Left ventricle myocardium inferior (tissue), 1 donor: ENCODE results near the gene KBTBD12. TPM values are rescaled to one million over a fixed set of nuclear protein-coding genes. Genes with fewer than 3 reads are reported as not detected.

ENCODE experiments used
- DNase-seq: peaks from one replicate; pipeline ENCODE4 v3.0.0-alpha.2; 2020
- H3K27ac ChIP-seq: fragments of 200-600 bp; replicated peaks from 2 replicates; pipeline ENCODE4 v1.8.0; 2021
- H3K27me3 ChIP-seq: fragments of 200-600 bp; 2 replicates; pipeline ENCODE4 v1.8.0; 2021; ENCODE audit warnings: low read depth
- H3K36me3 ChIP-seq: fragments of 200-600 bp; 2 replicates; pipeline ENCODE4 v1.8.0; 2021
- H3K4me1 ChIP-seq: fragments of 200-600 bp; 2 replicates; pipeline ENCODE4 v1.8.0; 2021
- H3K4me3 ChIP-seq: fragments of 200-600 bp; 2 replicates; pipeline ENCODE4 v1.8.0; 2021; ENCODE audit warnings: mild to moderate bottlenecking, moderate library complexity
- H3K9me3 ChIP-seq: fragments of 200-600 bp; replicated peaks from 2 replicates; pipeline ENCODE4 v1.8.0; 2021
- intact Hi-C: fragments of 100-400 bp; cut with micrococcal nuclease; formaldehyde crosslinking; loops from one replicate; pipeline ENCODE4 v1.11.0; 2022
- total RNA-seq: library from RNA; stranded (reverse); fragmentation: NEBNext Ultra II Directional; extraction: Animal tissue kit (Norgen Biotek cat#: 25700); gene quantifications from one replicate; pipeline ENCODE4 v1.2.1, GENCODE V29; 2021
- TF ChIP-seq, protein P1 (sequence below): fragments of 200-600 bp; IDR thresholded peaks from 2 replicates; pipeline ENCODE4 v1.8.0; 2021; ENCODE audit warnings: antibody characterized with exemption, mild to moderate bottlenecking, borderline replicate concordance
- donor health status: DM: no; HTN: yes; CAD: no; lungs with severe emphysema.

The KBTBD12 gene
- total RNA-seq, 1 donor from 2014 or later = 41.8 TPM

- H3K27me3 ChIP-seq = peaks cover 4% of the 10 kb centered on the region
- H3K27ac ChIP-seq = no peak overlapping the region
- H3K36me3 ChIP-seq = no peaks in the 10 kb centered on the region
- no peaks in the 10 kb centered on the region for H3K4me1 ChIP-seq
- intact Hi-C loops = no loop called here
- no peak overlapping the region for H3K4me3 ChIP-seq
- H3K9me3 ChIP-seq = no peaks in the 10 kb centered on the region
- TF ChIP-seq, protein P1, sequence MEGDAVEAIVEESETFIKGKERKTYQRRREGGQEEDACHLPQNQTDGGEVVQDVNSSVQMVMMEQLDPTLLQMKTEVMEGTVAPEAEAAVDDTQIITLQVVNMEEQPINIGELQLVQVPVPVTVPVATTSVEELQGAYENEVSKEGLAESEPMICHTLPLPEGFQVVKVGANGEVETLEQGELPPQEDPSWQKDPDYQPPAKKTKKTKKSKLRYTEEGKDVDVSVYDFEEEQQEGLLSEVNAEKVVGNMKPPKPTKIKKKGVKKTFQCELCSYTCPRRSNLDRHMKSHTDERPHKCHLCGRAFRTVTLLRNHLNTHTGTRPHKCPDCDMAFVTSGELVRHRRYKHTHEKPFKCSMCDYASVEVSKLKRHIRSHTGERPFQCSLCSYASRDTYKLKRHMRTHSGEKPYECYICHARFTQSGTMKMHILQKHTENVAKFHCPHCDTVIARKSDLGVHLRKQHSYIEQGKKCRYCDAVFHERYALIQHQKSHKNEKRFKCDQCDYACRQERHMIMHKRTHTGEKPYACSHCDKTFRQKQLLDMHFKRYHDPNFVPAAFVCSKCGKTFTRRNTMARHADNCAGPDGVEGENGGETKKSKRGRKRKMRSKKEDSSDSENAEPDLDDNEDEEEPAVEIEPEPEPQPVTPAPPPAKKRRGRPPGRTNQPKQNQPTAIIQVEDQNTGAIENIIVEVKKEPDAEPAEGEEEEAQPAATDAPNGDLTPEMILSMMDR = no peak
- DNase-seq = no peak
Observed at GRCh38 chr3:127881586-127881985, 33.4 kb upstream of the KBTBD12 start.

DNA sequence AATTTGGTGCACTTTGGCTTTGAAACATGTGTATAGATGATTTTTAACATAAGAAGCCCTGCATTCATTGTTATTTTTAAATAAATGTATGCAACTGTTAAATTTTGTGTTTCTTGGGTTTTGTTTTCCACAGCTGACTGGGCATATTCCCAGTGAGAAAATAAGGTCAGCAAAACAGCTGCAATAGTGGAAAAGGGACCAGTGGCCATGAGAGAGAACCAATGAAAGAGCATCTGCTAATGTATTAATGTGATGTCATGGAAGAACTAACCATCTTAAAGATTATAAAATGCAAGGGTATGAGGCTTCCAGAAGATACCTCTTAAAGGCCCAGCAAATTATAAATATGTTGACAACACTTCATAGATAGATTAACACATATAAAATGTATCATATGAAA, 31.0 kb upstream of the KBTBD12 start:
- Histone ChIP-seq H3K9me3 (no peaks in the 10 kb centered on the region), H3K27me3 (peaks cover 4% of the 10 kb centered on the region), H3K4me1 (no peaks in the 10 kb centered on the region), H3K27ac (no peak overlapping the region), H3K36me3 (no peaks in the 10 kb centered on the region), H3K4me3 (no peak overlapping the region)
- intact Hi-C loops = no loop called here
- TF ChIP-seq, protein P1 = no peak
- DNase-seq = no peak

- H3K4me1 ChIP-seq = no peaks in the 10 kb centered on the region
- H3K9me3 ChIP-seq = peaks cover 15% of the 10 kb centered on the region
- TF ChIP-seq, protein P1 = no peak
- intact Hi-C loops = no loop called here
- H3K27ac ChIP-seq = no peak overlapping the region
- no peaks in the 10 kb centered on the region for H3K36me3 ChIP-seq
- H3K4me3 ChIP-seq = no peak overlapping the region
- DNase-seq = no peak
- no peaks in the 10 kb centered on the region for H3K27me3 ChIP-seq
Observed at GRCh38 chr3:127886231-127886955, 28.6 kb upstream of the KBTBD12 start.

DNA sequence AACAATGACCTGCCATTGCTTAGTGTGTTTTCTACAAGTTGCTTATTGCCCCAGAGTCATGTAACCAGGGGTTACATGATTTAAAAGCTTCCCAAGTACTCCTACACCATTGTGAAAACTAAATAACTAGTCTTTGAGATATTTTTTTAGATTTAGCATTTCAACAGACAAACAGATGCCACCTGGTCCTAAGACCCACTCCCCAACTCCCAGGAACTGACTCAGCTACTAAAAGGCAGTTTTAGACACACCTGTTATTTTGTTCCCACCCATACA, 28.1 kb upstream of the KBTBD12 start:
- Histone ChIP-seq H3K27me3 (no peaks in the 10 kb centered on the region), H3K4me3 (no peak overlapping the region), H3K36me3 (no peaks in the 10 kb centered on the region), H3K9me3 (peaks cover 16% of the 10 kb centered on the region), H3K4me1 (no peaks in the 10 kb centered on the region), H3K27ac (no peak overlapping the region)
- DNase-seq = no peak
- TF ChIP-seq, protein P1 = no peak
- intact Hi-C loops = no loop called here

DNA sequence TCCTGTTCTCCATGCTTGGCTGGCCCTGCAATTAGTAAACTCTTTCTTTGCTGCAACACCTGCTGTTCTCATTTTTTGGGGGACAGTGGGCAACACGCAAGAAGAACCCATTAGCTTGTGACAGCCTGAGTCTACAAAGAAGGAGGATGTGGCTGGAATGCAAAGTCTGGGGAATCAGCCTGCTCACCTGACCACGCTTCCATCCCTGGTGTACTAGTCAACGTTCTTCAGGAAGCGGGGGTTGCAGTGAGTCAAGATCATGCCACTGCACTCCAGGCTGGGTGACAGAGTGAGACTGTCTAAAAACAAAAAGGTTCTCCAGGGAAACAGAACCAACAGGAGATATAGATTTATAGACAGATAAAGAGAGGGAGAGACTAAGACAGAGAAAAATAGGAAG, 27.7 kb upstream of the KBTBD12 start:
- no peak for DNase-seq
- no peaks in the 10 kb centered on the region for H3K27me3 ChIP-seq
- H3K4me3 ChIP-seq = no peak overlapping the region
- H3K27ac ChIP-seq = no peak overlapping the region
- intact Hi-C loops = no loop called here
- TF ChIP-seq, protein P1 = no peak
- H3K9me3 ChIP-seq = peaks cover 16% of the 10 kb centered on the region
- H3K4me1 ChIP-seq = no peaks in the 10 kb centered on the region
- H3K36me3 ChIP-seq = no peaks in the 10 kb centered on the region
